ENCODE results near the gene SLIT3.

- TF ChIP-seq, protein P1, sequence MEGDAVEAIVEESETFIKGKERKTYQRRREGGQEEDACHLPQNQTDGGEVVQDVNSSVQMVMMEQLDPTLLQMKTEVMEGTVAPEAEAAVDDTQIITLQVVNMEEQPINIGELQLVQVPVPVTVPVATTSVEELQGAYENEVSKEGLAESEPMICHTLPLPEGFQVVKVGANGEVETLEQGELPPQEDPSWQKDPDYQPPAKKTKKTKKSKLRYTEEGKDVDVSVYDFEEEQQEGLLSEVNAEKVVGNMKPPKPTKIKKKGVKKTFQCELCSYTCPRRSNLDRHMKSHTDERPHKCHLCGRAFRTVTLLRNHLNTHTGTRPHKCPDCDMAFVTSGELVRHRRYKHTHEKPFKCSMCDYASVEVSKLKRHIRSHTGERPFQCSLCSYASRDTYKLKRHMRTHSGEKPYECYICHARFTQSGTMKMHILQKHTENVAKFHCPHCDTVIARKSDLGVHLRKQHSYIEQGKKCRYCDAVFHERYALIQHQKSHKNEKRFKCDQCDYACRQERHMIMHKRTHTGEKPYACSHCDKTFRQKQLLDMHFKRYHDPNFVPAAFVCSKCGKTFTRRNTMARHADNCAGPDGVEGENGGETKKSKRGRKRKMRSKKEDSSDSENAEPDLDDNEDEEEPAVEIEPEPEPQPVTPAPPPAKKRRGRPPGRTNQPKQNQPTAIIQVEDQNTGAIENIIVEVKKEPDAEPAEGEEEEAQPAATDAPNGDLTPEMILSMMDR (IDR thresholded peaks at IDR 0.05; ENCODE audit: insufficient read depth, low read length): no peak
- TF ChIP-seq POLR2AphosphoS5 (IDR thresholded peaks at IDR 0.05; ENCODE audit: low read depth) (no peak), REST (IDR thresholded peaks at IDR 0.05; ENCODE audit: insufficient replicate concordance, low read depth) (no peak)
These were observed 649.3 kb downstream of the SLIT3 start for GRCh38 chr5:168651648-168652047.
